Transverse colon (tissue), 4 donors: Measurements from ENCODE around the gene IP6K3. TPM values are rescaled to one million over a fixed set of nuclear protein-coding genes. Genes with fewer than 3 reads are reported as not detected.

ENCODE experiments used
- DNase-seq: peaks from one replicate; pipeline ENCODE4 v3.0.0-alpha.2; 2019
- H3K27ac ChIP-seq, 4 donors: fragments of 200-600 bp; sonication (generic); 2 replicates each; pipeline ENCODE4 v1.5.1; 2016 to 2018; ENCODE audit warnings: inconsistent platforms in 4 of 4
- H3K27me3 ChIP-seq: fragments of 200-600 bp; sonication (generic); 2 replicates; pipeline ENCODE4 v1.5.1; 2017; ENCODE audit warnings: inconsistent platforms
- H3K36me3 ChIP-seq, 4 donors: fragments of 200-600 bp; sonication (generic); 2 replicates each; pipeline ENCODE4 v1.5.1; 2017 to 2019; ENCODE audit warnings: inconsistent platforms in 4 of 4
- H3K4me1 ChIP-seq, 4 donors: fragments of 200-600 bp; sonication (generic); 2 replicates each; pipeline ENCODE4 v1.5.1; 2017 to 2020; ENCODE audit warnings: inconsistent platforms in 4 of 4
- H3K4me3 ChIP-seq, 4 donors: fragments of 200-600 bp; sonication (generic); 1 replicate in 1 of 4; 2 replicates in 3 of 4; pipeline versions ENCODE4 v1.5.1 to v1.6.1; 2017 to 2019; ENCODE audit warnings: inconsistent platforms in 4 of 4
- H3K9me3 ChIP-seq, 2 donors: fragments of 200-600 bp; sonication (generic); 2 replicates each; pipeline ENCODE4 v1.5.1; 2017 to 2019; ENCODE audit warnings: inconsistent platforms in 2 of 2
- CTCF ChIP-seq, 5 experiments: fragments of 200-600 bp in 3 of 5; fragments of 450-650 bp in 2 of 5; sonication (generic) in 3 of 5; IDR thresholded peaks; 1 replicate in 2 of 5; 2 replicates in 3 of 5; pipeline ENCODE4 v1.5.1; 2016 to 2017; ENCODE audit warnings: antibody characterized with exemption in 5 of 5, inconsistent platforms in 3 of 5, mild to moderate bottlenecking in 2 of 5, moderate library complexity in 1 of 5
- EP300 ChIP-seq: sonication (generic); formaldehyde crosslinking; IDR thresholded peaks from one replicate; pipeline ENCODE4 v1.6.1; 2017; ENCODE audit warnings: antibody characterized with exemption, low read depth
- POLR2A ChIP-seq: fragments of 450-650 bp; IDR thresholded peaks from one replicate; pipeline ENCODE4 v1.6.1; 2016; ENCODE audit warnings: antibody characterized with exemption, mild to moderate bottlenecking, moderate library complexity
- POLR2AphosphoS5 ChIP-seq, 3 donors: sonication (generic); formaldehyde crosslinking; IDR thresholded peaks; one replicate each; pipeline ENCODE4 v1.6.1; 2016; ENCODE audit warnings: antibody characterized with exemption in 3 of 3
- WGBS, 2 donors: methylation state at CpG; one replicate each; pipeline ENCODE4 v1.1.5; 2018; ENCODE audit warnings: low coverage in 1 of 2; 5-methylcytosine and 5-hydroxymethylcytosine counted together
- in situ Hi-C, 4 donors: fragments of 200-750 bp; cut with MboI; loops; one replicate each; pipeline versions ENCODE4 v1.15.0 to v1.15.1; 2017; ENCODE audit warnings: low sequenced_read_pairs in 3 of 4, low pct_ligation_motif_present in 1 of 4, low pct_unique_long_range_greater_than_20kb in 1 of 4
- intact Hi-C: fragments of 100-400 bp; cut with DNase I; formaldehyde crosslinking; loops from one replicate; pipeline ENCODE4 v1.15.1; 2023; ENCODE audit warnings: low total_unique reads
- total RNA-seq, 4 donors: library from RNA; depleted of rRNA; stranded (reverse); fragments of >200 nt; gene quantifications; one replicate each; pipeline ENCODE4 v1.1.0, GENCODE V29; 2016

The IP6K3 gene
- total RNA-seq, 4 donors from 2014 or later, result 1.00 to 2.9 (median 1.9) TPM; not detected in 1

- in situ Hi-C loops (no loop called here), intact Hi-C loops (loop anchor here (1.0 kb wide), 1 partner anchor 239 kb away; no protein-coding TSS in a partner anchor)
- Histone ChIP-seq H3K4me1 (peaks cover 12 to 17% (median 14%) of the 10 kb centered on the region in 4 donors), H3K27ac (no peak overlapping the region), H3K4me3 (no peak overlapping the region), H3K9me3 (no peaks in the 10 kb centered on the region), H3K36me3 (no peaks in the 10 kb centered on the region), H3K27me3 (peaks cover 15% of the 10 kb centered on the region)
- TF ChIP-seq POLR2A (no peak), POLR2AphosphoS5 (IDR thresholded peaks at IDR 0.05) (no peak), EP300 (no peak), CTCF (IDR thresholded peaks at IDR 0.05) (no peak)
- 50% methylated on average over 7 of the region's 7 CpGs; no CpG with 5 or more reads in 1 of the 2 donors for WGBS, 2 donors
- no peak for DNase-seq
Observed at GRCh38 chr6:33791620-33792019, 44.9 kb upstream of the IP6K3 start.

DNA sequence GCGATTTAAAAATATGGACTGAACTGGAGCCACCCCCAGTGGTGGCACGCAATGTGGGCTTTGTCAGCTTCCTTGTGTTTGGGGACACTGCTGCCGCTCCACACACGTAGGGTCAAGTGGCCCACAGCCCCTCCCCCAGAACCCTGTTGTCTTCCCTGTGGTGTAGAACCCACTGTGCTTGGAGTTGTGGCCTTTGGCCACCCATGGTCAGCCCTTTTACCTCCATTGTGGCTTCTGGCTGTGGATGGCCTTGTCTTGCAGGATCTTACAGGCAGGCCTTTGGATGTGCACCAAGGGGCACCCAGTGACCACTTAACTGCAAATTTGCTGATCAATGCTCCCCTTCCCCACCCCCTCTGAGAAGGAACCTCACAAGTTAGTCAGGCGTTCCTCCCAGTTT lies 44.2 kb upstream of the IP6K3 start:
- Histone ChIP-seq H3K36me3 (no peaks in the 10 kb centered on the region), H3K4me3 (no peak overlapping the region), H3K9me3 (no peaks in the 10 kb centered on the region), H3K27me3 (peaks cover 9% of the 10 kb centered on the region), H3K27ac (no peak overlapping the region), H3K4me1 (peaks cover 15 to 24% (median 19%) of the 10 kb centered on the region in 4 donors)
- no peak for DNase-seq
- WGBS, 2 donors, result 89 to 93% methylated on average over 1 to 5 of the region's 5 CpGs
- intact Hi-C loops (loop anchor here (1.0 kb wide), 1 partner anchor 239 kb away; no protein-coding TSS in a partner anchor), in situ Hi-C loops (no loop called here)
- TF ChIP-seq EP300, result no peak
- TF ChIP-seq POLR2AphosphoS5 (IDR thresholded peaks at IDR 0.05), result no peak
- TF ChIP-seq CTCF (IDR thresholded peaks at IDR 0.05), result no peak
- no peak for TF ChIP-seq POLR2A

- peaks cover 15 to 30% (median 23%) of the 10 kb centered on the region in 4 donors for H3K4me1 ChIP-seq
- H3K4me3 ChIP-seq, result no peak overlapping the region
- no peak for DNase-seq
- in situ Hi-C loops, result no loop called here
- intact Hi-C loops, result no loop called here
- WGBS, 2 donors, result 78 to 100% methylated on average over 2 of the region's 2 CpGs
- H3K9me3 ChIP-seq, result no peaks in the 10 kb centered on the region
- TF ChIP-seq EP300 (no peak), CTCF (IDR thresholded peaks at IDR 0.05) (no peak), POLR2AphosphoS5 (IDR thresholded peaks at IDR 0.05) (no peak), POLR2A (no peak)
- H3K36me3 ChIP-seq, result no peaks in the 10 kb centered on the region
- H3K27ac ChIP-seq, result no peak overlapping the region
- H3K27me3 ChIP-seq, result peaks cover 9% of the 10 kb centered on the region
Observed at GRCh38 chr6:33790379-33790778, 43.7 kb upstream of the IP6K3 start.

- TF ChIP-seq POLR2AphosphoS5 (IDR thresholded peaks at IDR 0.05), result no peak
- TF ChIP-seq EP300, result no peak
- no peak for TF ChIP-seq POLR2A
- TF ChIP-seq CTCF (IDR thresholded peaks at IDR 0.05), result no peak
- Histone ChIP-seq H3K4me1 (peaks cover 19 to 35% (median 30%) of the 10 kb centered on the region in 4 donors), H3K27ac (peak overlapping the region in 3 of 4 donors; percentile 96 to 99 (median 98)), H3K4me3 (peak overlapping the region in 1 of 4 donors; percentile 73), H3K27me3 (peaks cover 9% of the 10 kb centered on the region), H3K9me3 (no peaks in the 10 kb centered on the region), H3K36me3 (peaks cover 0 to 4% (median 0%) of the 10 kb centered on the region in 4 donors)
- WGBS, 2 donors, result 89% methylated on average over 11 of the region's 11 CpGs; no CpG with 5 or more reads in 1 of the 2 donors
- DNase-seq, result no peak
- in situ Hi-C loops, result no loop called here
- intact Hi-C loops, result loop anchor here (5.0 kb wide), 1 partner anchor 93 kb away; no protein-coding TSS in a partner anchor
Observed at GRCh38 chr6:33789550-33789895, 42.8 kb upstream of the IP6K3 start.
